ENCODE measurements around the gene NWD2. TPM values are rescaled to one million over a fixed set of nuclear protein-coding genes. Genes with fewer than 3 reads are reported as not detected.

The NWD2 gene
- total RNA-seq, 1 donor = not detected

GRCh38 chr4:37475776-37476175, 231.2 kb downstream of the NWD2 start:
- TF ChIP-seq CTCF (IDR thresholded peaks at IDR 0.05; ENCODE audit: extremely low read depth, low read depth, low read length) = no peak

GRCh38 chr4:37476256-37476655, 231.7 kb downstream of the NWD2 start:
- Histone ChIP-seq H3K4me3 (ENCODE audit: insufficient read depth, low read length) (no peak overlapping the region), H3K4me1 (ENCODE audit: insufficient read depth, low read length) (no peaks in the 10 kb centered on the region), H3K36me3 (ENCODE audit: insufficient read depth, low read length) (no peaks in the 10 kb centered on the region), H3K9me3 (ENCODE audit: low read depth, low read length) (no peaks in the 10 kb centered on the region), H3K27ac (ENCODE audit: low read depth, low read length) (no peak overlapping the region), H3K4me2 (ENCODE audit: insufficient read depth, low read length) (no peak overlapping the region), H2AFZ (ENCODE audit: low read length) (no peak overlapping the region), H3K79me2 (ENCODE audit: insufficient read depth, low read length) (no peaks in the 10 kb centered on the region), H3K27me3 (ENCODE audit: insufficient read depth, low read length) (no peaks in the 10 kb centered on the region), H4K20me1 (ENCODE audit: insufficient read depth, low read length) (no peaks in the 10 kb centered on the region)
- TF ChIP-seq CTCF (IDR thresholded peaks at IDR 0.05; ENCODE audit: extremely low read depth, low read depth, low read length) = no peak
- DNase-seq (ENCODE audit: insufficient read length, low spot score, missing footprints) = no peak

More at GRCh38 chr4:37475776-37476175, 231.2 kb downstream of the NWD2 start:
- Histone ChIP-seq H3K9me3 (ENCODE audit: low read depth, low read length) (no peaks in the 10 kb centered on the region), H3K79me2 (ENCODE audit: insufficient read depth, low read length) (no peaks in the 10 kb centered on the region), H3K4me1 (ENCODE audit: insufficient read depth, low read length) (no peaks in the 10 kb centered on the region), H4K20me1 (ENCODE audit: insufficient read depth, low read length) (no peaks in the 10 kb centered on the region), H3K4me2 (ENCODE audit: insufficient read depth, low read length) (no peak overlapping the region), H2AFZ (ENCODE audit: low read length) (no peak overlapping the region), H3K27ac (ENCODE audit: low read depth, low read length) (no peak overlapping the region), H3K4me3 (ENCODE audit: insufficient read depth, low read length) (no peak overlapping the region), H3K36me3 (ENCODE audit: insufficient read depth, low read length) (no peaks in the 10 kb centered on the region), H3K27me3 (ENCODE audit: insufficient read depth, low read length) (no peaks in the 10 kb centered on the region)
- DNase-seq (ENCODE audit: insufficient read length, low spot score, missing footprints) = no peak

- H3K27ac ChIP-seq (ENCODE audit: low read depth, low read length) = no peak overlapping the region
- no peaks in the 10 kb centered on the region for H3K79me2 ChIP-seq (ENCODE audit: insufficient read depth, low read length)
- no peaks in the 10 kb centered on the region for H3K36me3 ChIP-seq (ENCODE audit: insufficient read depth, low read length)
- no peak for TF ChIP-seq CTCF (IDR thresholded peaks at IDR 0.05; ENCODE audit: extremely low read depth, low read depth, low read length)
- no peaks in the 10 kb centered on the region for H3K27me3 ChIP-seq (ENCODE audit: insufficient read depth, low read length)
- H4K20me1 ChIP-seq (ENCODE audit: insufficient read depth, low read length) = no peaks in the 10 kb centered on the region
- no peak overlapping the region for H3K4me3 ChIP-seq (ENCODE audit: insufficient read depth, low read length)
- no peak overlapping the region for H2AFZ ChIP-seq (ENCODE audit: low read length)
- no peaks in the 10 kb centered on the region for H3K4me1 ChIP-seq (ENCODE audit: insufficient read depth, low read length)
- H3K9me3 ChIP-seq (ENCODE audit: low read depth, low read length) = no peaks in the 10 kb centered on the region
- DNase-seq (ENCODE audit: insufficient read length, low spot score, missing footprints) = no peak
- H3K4me2 ChIP-seq (ENCODE audit: insufficient read depth, low read length) = no peak overlapping the region
Measured at GRCh38 chr4:37476691-37477090, 232.1 kb downstream of the NWD2 start.

DNA sequence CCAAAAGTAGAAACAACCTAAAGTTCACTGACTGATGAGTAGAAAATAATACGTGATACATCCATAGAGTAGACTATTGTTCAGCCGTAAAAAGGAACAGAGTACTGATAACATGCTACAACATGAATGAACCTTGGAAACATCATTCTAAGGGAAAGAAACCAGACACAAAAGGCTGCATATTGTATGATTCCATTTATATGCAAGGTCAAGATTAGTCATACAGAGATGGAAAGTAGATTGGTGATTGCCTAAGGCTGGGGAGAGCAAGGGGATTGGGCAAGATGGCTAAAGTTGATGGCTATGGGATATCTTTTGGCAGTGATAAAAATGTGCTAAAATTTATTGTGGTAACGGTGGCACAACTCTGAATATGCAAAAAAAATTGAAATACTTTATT, 232.6 kb downstream of the NWD2 start:
- no peaks in the 10 kb centered on the region for H3K36me3 ChIP-seq (ENCODE audit: insufficient read depth, low read length)
- no peak for TF ChIP-seq CTCF (IDR thresholded peaks at IDR 0.05; ENCODE audit: extremely low read depth, low read depth, low read length)
- H3K9me3 ChIP-seq (ENCODE audit: low read depth, low read length) = no peaks in the 10 kb centered on the region
- DNase-seq (ENCODE audit: insufficient read length, low spot score, missing footprints) = no peak
- no peak overlapping the region for H3K27ac ChIP-seq (ENCODE audit: low read depth, low read length)
- no peaks in the 10 kb centered on the region for H4K20me1 ChIP-seq (ENCODE audit: insufficient read depth, low read length)
- H3K79me2 ChIP-seq (ENCODE audit: insufficient read depth, low read length) = no peaks in the 10 kb centered on the region
- no peak overlapping the region for H2AFZ ChIP-seq (ENCODE audit: low read length)
- no peaks in the 10 kb centered on the region for H3K4me1 ChIP-seq (ENCODE audit: insufficient read depth, low read length)
- no peak overlapping the region for H3K4me2 ChIP-seq (ENCODE audit: insufficient read depth, low read length)
- no peak overlapping the region for H3K4me3 ChIP-seq (ENCODE audit: insufficient read depth, low read length)
- H3K27me3 ChIP-seq (ENCODE audit: insufficient read depth, low read length) = no peaks in the 10 kb centered on the region

Measured in osteoblast (primary cell).